Neuronal stem cell (in vitro differentiated cells): Measurements from ENCODE around the gene SCFD2.
A peak's percentile ranks its signal among the peaks of the same experiment; 100 is the strongest.

Experiments used
- DNase-seq: peaks from one replicate; pipeline ENCODE4 v3.0.0-alpha.2; 2013; ENCODE audit warnings: low spot score
- H2AFZ ChIP-seq: one replicate; pipeline ENCODE4 v1.6.1; 2013; ENCODE audit warnings: mild to moderate bottlenecking, low read length, inconsistent platforms
- H2AK5ac ChIP-seq: 2 replicates; pipeline ENCODE4 v1.6.1; 2013; ENCODE audit warnings: low read depth, mild to moderate bottlenecking, inconsistent platforms, low read length, moderate library complexity, mixed read lengths
- H2BK120ac ChIP-seq: 2 replicates; pipeline ENCODE4 v1.6.1; 2013; ENCODE audit warnings: low read depth, mild to moderate bottlenecking, inconsistent platforms, low read length, moderate library complexity, mixed read lengths
- H2BK12ac ChIP-seq: one replicate; pipeline ENCODE4 v1.6.1; 2013; ENCODE audit warnings: low read length, inconsistent platforms
- H2BK15ac ChIP-seq: 2 replicates; pipeline ENCODE4 v1.6.1; 2013; ENCODE audit warnings: mild to moderate bottlenecking, low read length, inconsistent platforms, mixed read lengths
- H2BK5ac ChIP-seq: one replicate; pipeline ENCODE4 v1.6.1; 2013; ENCODE audit warnings: inconsistent platforms, mild to moderate bottlenecking, low read length, moderate library complexity
- H3K14ac ChIP-seq: one replicate; pipeline ENCODE4 v1.6.1; 2013; ENCODE audit warnings: low read length, inconsistent platforms
- H3K18ac ChIP-seq: 2 replicates; pipeline ENCODE4 v1.6.1; 2013; ENCODE audit warnings: low read length, inconsistent platforms
- H3K23ac ChIP-seq: 2 replicates; pipeline ENCODE4 v1.6.1; 2013; ENCODE audit warnings: low read depth, mild to moderate bottlenecking, mixed read lengths, low read length, inconsistent platforms; ENCODE audit not compliant: poor library complexity
- H3K27ac ChIP-seq: replicated peaks from 3 replicates; pipeline ENCODE4 v1.5.1; 2013; ENCODE audit warnings: low read length, inconsistent platforms
- H3K27me3 ChIP-seq, 3 experiments: 2 replicates each; pipeline ENCODE4 v1.6.1; 2013; ENCODE audit warnings: low read length in 3 of 3, mild to moderate bottlenecking in 2 of 3, inconsistent platforms in 1 of 3, low read depth in 1 of 3, mixed read lengths in 1 of 3, moderate library complexity in 1 of 3; ENCODE audit not compliant: control insufficient read depth in 3 of 3, insufficient read depth in 3 of 3
- H3K36me3 ChIP-seq, 2 donors: replicated peaks in 1 of 2; 2 replicates each; pipeline ENCODE4 v1.6.1; 2013; ENCODE audit warnings: low read length in 2 of 2; ENCODE audit not compliant: control insufficient read depth in 2 of 2, insufficient read depth in 2 of 2
- H3K4ac ChIP-seq: 2 replicates; pipeline ENCODE4 v1.6.1; 2013; ENCODE audit warnings: inconsistent platforms, mild to moderate bottlenecking, low read length, moderate library complexity
- H3K4me1 ChIP-seq, 2 donors: 1 replicate in 1 of 2; 2 replicates in 1 of 2; pipeline ENCODE4 v1.6.1; 2013; ENCODE audit warnings: low read length in 2 of 2, low read depth in 1 of 2; ENCODE audit not compliant: control insufficient read depth in 2 of 2, insufficient read depth in 1 of 2
- H3K4me2 ChIP-seq: one replicate; pipeline ENCODE4 v1.6.1; 2013; ENCODE audit warnings: mild to moderate bottlenecking, low read length, inconsistent platforms; ENCODE audit not compliant: insufficient read depth, poor library complexity, severe bottlenecking
- H3K4me3 ChIP-seq, 2 donors: 2 replicates each; pipeline ENCODE4 v1.5.1; 2013; ENCODE audit warnings: low read length in 2 of 2, mild to moderate bottlenecking in 2 of 2, inconsistent platforms in 1 of 2, moderate library complexity in 1 of 2
- H3K79me1 ChIP-seq: one replicate; pipeline ENCODE4 v1.6.1; 2013; ENCODE audit warnings: low read depth, mild to moderate bottlenecking, inconsistent platforms, low read length, moderate library complexity
- H3K9ac ChIP-seq: one replicate; pipeline ENCODE4 v1.6.1; 2013; ENCODE audit warnings: mild to moderate bottlenecking, low read depth, low read length, inconsistent platforms; ENCODE audit not compliant: poor library complexity
- H3K9me3 ChIP-seq, 2 donors: replicated peaks in 1 of 2; 2 replicates each; pipeline versions ENCODE3 to v1.6.1; 2013; ENCODE audit warnings: low read length in 2 of 2, mild to moderate bottlenecking in 2 of 2, inconsistent platforms in 1 of 2, low read depth in 1 of 2, mixed read lengths in 1 of 2, moderate library complexity in 1 of 2; ENCODE audit not compliant: control insufficient read depth in 2 of 2, insufficient read depth in 1 of 2
- H4K8ac ChIP-seq: one replicate; pipeline ENCODE4 v1.6.1; 2013; ENCODE audit warnings: low read depth, mild to moderate bottlenecking, inconsistent platforms, low read length, moderate library complexity
- H4K91ac ChIP-seq: one replicate; pipeline ENCODE4 v1.6.1; 2013; ENCODE audit warnings: low read length, low read depth, mild to moderate bottlenecking, inconsistent platforms; ENCODE audit not compliant: poor library complexity
- WGBS, 2 donors: extraction: QIAGEN DNeasy Blood & Tissue Kit; methylation state at CpG; one replicate each; pipeline ENCODE4 v1.1.7; 2013; ENCODE audit warnings: missing lambda C conversion rate in 2 of 2, mixed read lengths in 1 of 2; ENCODE audit not compliant: insufficient read length in 2 of 2, insufficient replicate concordance in 1 of 2; ENCODE audit errors: extremely low coverage in 2 of 2; 5-methylcytosine and 5-hydroxymethylcytosine counted together

SCFD2 gene

DNA sequence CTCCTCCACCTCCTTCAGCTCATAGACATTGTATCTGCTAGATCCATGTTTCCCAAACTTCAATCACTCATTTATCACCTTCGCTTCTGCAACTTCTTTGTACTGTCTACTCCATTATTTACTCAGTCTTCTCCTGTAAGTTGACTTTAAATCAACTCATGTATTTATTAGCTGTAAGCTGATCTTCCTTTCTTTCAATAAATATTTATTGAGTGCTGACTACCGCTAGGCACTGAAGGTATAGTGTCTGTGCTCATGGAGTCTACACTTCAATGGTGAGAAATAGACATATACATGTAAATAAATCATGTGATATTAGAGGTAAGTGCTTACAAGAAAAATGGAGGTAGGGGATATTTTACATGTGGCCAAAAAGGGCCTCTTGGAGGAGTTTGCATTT, 429.1 kb downstream of the SCFD2 start:
- Histone ChIP-seq H3K9ac (no peak overlapping the region), H3K36me3 (no peaks in the 10 kb centered on the region), H3K79me1 (no peaks in the 10 kb centered on the region), H3K23ac (no peak overlapping the region), H2BK15ac (no peak overlapping the region), H4K91ac (no peak overlapping the region), H3K27me3 (no peaks in the 10 kb centered on the region), H2BK120ac (no peak overlapping the region), H2BK12ac (no peak overlapping the region), H3K4ac (no peak overlapping the region), H2AK5ac (no peak overlapping the region), H3K18ac (no peak overlapping the region), H2BK5ac (no peak overlapping the region), H3K4me2 (no peak overlapping the region), H3K27ac (no peak overlapping the region), H3K4me3 (no peak overlapping the region), H3K9me3 (no peaks in the 10 kb centered on the region), H3K14ac (no peak overlapping the region), H3K4me1 (peaks cover 6 to 7% of the 10 kb centered on the region in 2 donors), H4K8ac (no peak overlapping the region), H2AFZ (no peak overlapping the region)
- WGBS, 2 donors = no CpG with 5 or more reads among the region's 2 CpGs
- DNase-seq = no peak

- Histone ChIP-seq H3K27me3 (no peaks in the 10 kb centered on the region), H3K18ac (no peak overlapping the region), H3K9ac (no peak overlapping the region), H3K23ac (no peak overlapping the region), H3K9me3 (no peaks in the 10 kb centered on the region), H2BK12ac (no peak overlapping the region), H3K14ac (no peak overlapping the region), H2BK5ac (no peak overlapping the region), H3K79me1 (no peaks in the 10 kb centered on the region), H3K27ac (no peak overlapping the region), H3K4me2 (no peak overlapping the region), H4K8ac (no peak overlapping the region), H3K4me3 (no peak overlapping the region), H2AK5ac (no peak overlapping the region), H3K4ac (no peak overlapping the region), H4K91ac (no peak overlapping the region), H2AFZ (no peak overlapping the region), H3K4me1 (peaks cover 7% of the 10 kb centered on the region in 2 donors), H3K36me3 (no peaks in the 10 kb centered on the region), H2BK120ac (no peak overlapping the region), H2BK15ac (no peak overlapping the region)
- no peak for DNase-seq
- WGBS, 2 donors = no CpG with 5 or more reads among the region's 4 CpGs
Measured at GRCh38 chr4:52935317-52935716, 430.5 kb downstream of the SCFD2 start.

DNA sequence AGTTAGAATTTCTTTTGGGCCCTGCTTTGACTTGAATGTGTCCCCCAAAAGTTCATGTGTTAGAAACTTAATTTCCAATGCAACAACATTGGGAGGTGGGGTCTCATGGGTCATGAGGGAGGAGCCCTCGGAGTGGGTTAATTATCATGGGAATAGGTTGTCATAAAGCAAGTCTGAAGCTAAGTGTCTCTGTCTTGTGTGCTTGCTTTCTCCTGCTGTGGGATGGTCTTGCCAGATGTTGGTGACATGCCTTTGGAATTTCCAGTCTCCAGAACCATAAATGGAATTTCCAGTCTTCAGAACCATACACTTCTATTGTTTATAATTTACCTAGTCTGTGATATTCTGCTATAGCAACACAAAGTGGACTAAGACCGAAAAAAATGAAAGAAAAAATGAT, 432.1 kb downstream of the SCFD2 start:
- WGBS, 2 donors = no CpG with 5 or more reads among the region's 2 CpGs
- H3K4me2 ChIP-seq = no peak overlapping the region
- H3K9ac ChIP-seq = no peak overlapping the region
- H2BK5ac ChIP-seq = no peak overlapping the region
- H3K4me3 ChIP-seq = no peak overlapping the region
- H3K18ac ChIP-seq = no peak overlapping the region
- H3K4ac ChIP-seq = no peak overlapping the region
- no peak overlapping the region for H2BK15ac ChIP-seq
- H4K91ac ChIP-seq = no peak overlapping the region
- no peak overlapping the region for H4K8ac ChIP-seq
- H2BK12ac ChIP-seq = no peak overlapping the region
- H2BK120ac ChIP-seq = no peak overlapping the region
- no peak overlapping the region for H3K14ac ChIP-seq
- H3K79me1 ChIP-seq = no peaks in the 10 kb centered on the region
- H3K36me3 ChIP-seq = no peaks in the 10 kb centered on the region
- H2AFZ ChIP-seq = no peak overlapping the region
- no peak overlapping the region for H2AK5ac ChIP-seq
- H3K23ac ChIP-seq = no peak overlapping the region
- DNase-seq = no peak
- H3K27ac ChIP-seq = no peak overlapping the region
- H3K4me1 ChIP-seq = peaks cover 7% of the 10 kb centered on the region in 2 donors
- H3K27me3 ChIP-seq = no peaks in the 10 kb centered on the region
- no peaks in the 10 kb centered on the region for H3K9me3 ChIP-seq

DNA sequence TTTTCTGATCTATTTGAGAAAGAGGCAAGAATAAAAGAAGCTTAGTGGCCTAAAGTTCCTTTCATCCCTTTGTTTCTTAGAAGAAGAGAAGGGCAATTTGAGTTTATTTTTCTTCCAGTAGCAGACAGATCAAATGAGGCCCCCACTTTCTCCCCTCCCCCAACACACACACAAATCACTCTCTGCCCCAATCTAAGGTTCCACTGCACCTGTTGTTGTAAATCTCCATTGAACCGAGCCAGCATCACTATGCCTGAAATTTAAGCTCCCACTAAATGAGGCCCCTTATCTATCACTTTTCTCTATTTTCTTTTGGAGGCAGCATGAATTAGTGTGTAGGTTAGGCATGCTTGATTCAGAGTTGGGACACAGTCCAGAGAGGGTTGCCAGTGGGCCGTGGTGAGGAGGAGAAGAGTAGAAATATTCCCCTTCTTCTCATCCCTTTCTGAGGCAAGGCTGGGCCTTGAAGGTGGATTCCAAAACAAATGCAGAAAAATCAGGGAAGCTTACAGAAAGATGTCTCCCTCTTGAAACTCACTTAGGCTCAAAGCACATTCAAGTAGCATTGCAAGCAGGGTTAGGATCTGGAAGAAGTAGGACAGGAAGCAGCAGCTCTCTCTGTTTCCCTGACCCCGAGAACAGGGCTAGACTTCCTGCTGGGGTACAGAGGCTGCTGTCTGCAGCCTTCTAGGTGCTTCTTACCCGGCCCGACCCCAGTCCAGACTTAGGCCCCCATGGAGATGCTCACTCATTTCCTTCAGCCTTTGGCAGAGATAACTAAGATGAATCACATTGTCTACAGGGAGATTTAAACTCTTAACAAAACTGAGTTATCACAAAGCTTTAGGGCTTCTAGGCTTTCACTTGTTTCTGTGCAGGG, 433.0 kb downstream of the SCFD2 start:
- Histone ChIP-seq H2BK12ac (no peak overlapping the region), H3K4ac (no peak overlapping the region), H3K4me3 (no peak overlapping the region), H4K91ac (no peak overlapping the region), H3K18ac (no peak overlapping the region), H2BK15ac (no peak overlapping the region), H3K9ac (no peak overlapping the region), H3K27me3 (no peaks in the 10 kb centered on the region), H3K4me2 (no peak overlapping the region), H3K23ac (no peak overlapping the region), H2AFZ (peak overlapping the region; percentile 59), H3K36me3 (no peaks in the 10 kb centered on the region), H3K9me3 (no peaks in the 10 kb centered on the region), H4K8ac (no peak overlapping the region), H3K14ac (no peak overlapping the region), H3K79me1 (no peaks in the 10 kb centered on the region), H3K4me1 (peaks cover 7% of the 10 kb centered on the region in 2 donors), H3K27ac (no peak overlapping the region), H2AK5ac (no peak overlapping the region), H2BK120ac (no peak overlapping the region), H2BK5ac (no peak overlapping the region)
- no peak for DNase-seq
- WGBS, 2 donors = no CpG with 5 or more reads among the region's 5 CpGs
